Measurements from ENCODE around the gene TMEM175. TPM values are rescaled to one million over a fixed set of nuclear protein-coding genes. Genes with fewer than 3 reads are reported as not detected.

Gene TMEM175
- total and polyA plus RNA-seq, 2 donors (not counting 1 experiment from before 2014, with no cell fraction given) = 44.4 to 432 TPM

DNA sequence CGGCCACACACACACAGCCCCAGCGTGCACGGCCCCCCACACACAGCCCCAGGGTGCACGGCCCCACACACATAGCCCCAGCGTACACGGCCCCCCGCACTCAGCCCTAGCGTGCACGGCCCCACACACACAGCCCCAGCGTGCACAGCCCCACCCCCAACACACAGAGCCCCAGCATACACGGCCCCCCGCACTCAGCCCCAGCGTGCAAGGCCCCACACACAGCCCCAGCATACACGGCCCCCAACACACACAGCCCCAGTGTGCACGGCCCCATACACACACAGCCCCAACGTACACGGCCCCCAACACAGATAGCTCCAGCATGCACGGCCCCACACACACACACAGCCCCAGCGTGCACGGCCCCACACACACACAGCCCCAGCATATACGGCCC, 17.7 kb upstream of the TMEM175 start:
- Histone ChIP-seq H4K20me1 (ENCODE audit: control insufficient read depth, insufficient read depth, low read length, poor library complexity, severe bottlenecking) (peaks cover 99% of the 10 kb centered on the region), H3K27me3 (replicated peaks in 1 of 4; ENCODE audit: control extremely low read depth in 1 of 4, control insufficient read depth in 3 of 4, insufficient read depth in 4 of 4, low read length in 3 of 4) (no peaks in the 10 kb centered on the region), H3K4me2 (replicated peaks; ENCODE audit: low read depth, low read length, poor library complexity, severe bottlenecking) (peak overlapping the region; percentile 74), H3K27ac (ENCODE audit: low read length in 2 of 2) (no peak overlapping the region), H3K4me1 (ENCODE audit: control insufficient read depth in 2 of 2, insufficient read depth in 2 of 2, low read length in 2 of 2) (peaks cover 27 to 36% of the 10 kb centered on the region in 2 donors), H2AFZ (ENCODE audit: insufficient read depth, low read depth, low read length, poor library complexity, severe bottlenecking) (no peak overlapping the region), H3K36me3 (replicated peaks in 1 of 2; ENCODE audit: control extremely low read depth in 1 of 2, control insufficient read depth in 1 of 2, extremely low read depth in 1 of 2, insufficient read depth in 2 of 2, low read length in 1 of 2) (peaks cover 2 to 37% of the 10 kb centered on the region in 2 experiments), H3K4me3 (ENCODE audit: control extremely low read depth in 1 of 5, extremely low read depth in 1 of 5, insufficient read depth in 1 of 5, low read depth in 2 of 5, low read length in 4 of 5) (peak overlapping the region in 1 of 5 experiments; percentile 23), H3K79me2 (ENCODE audit: control insufficient read depth, insufficient read depth, low read length) (peaks cover 100% of the 10 kb centered on the region), H3K9me3 (ENCODE audit: control extremely low read depth in 1 of 3, control insufficient read depth in 2 of 3, insufficient read depth in 1 of 3, low read length in 2 of 3) (peaks cover 0 to 3% (median 0%) of the 10 kb centered on the region in 3 donors), H3K9ac (ENCODE audit: low read length) (peak overlapping the region; percentile 51)
- POLR2A ChIA-PET = no interaction called here
- H3K27me3 Mint-ChIP-seq = no peaks in the 10 kb centered on the region
- H3K27ac Mint-ChIP-seq = no peak overlapping the region
- whole genome bisulfite sequencing (ENCODE audit: insufficient coverage) = 90% methylated on average over 8 of the region's 21 CpGs
- CTCF ChIA-PET = no interaction called here
- no peak overlapping the region for H3K4me3 Mint-ChIP-seq
- DNase-seq (no peak), ATAC-seq (ENCODE audit: low read depth) (no peak)
- TF ChIP-seq, protein P1, sequence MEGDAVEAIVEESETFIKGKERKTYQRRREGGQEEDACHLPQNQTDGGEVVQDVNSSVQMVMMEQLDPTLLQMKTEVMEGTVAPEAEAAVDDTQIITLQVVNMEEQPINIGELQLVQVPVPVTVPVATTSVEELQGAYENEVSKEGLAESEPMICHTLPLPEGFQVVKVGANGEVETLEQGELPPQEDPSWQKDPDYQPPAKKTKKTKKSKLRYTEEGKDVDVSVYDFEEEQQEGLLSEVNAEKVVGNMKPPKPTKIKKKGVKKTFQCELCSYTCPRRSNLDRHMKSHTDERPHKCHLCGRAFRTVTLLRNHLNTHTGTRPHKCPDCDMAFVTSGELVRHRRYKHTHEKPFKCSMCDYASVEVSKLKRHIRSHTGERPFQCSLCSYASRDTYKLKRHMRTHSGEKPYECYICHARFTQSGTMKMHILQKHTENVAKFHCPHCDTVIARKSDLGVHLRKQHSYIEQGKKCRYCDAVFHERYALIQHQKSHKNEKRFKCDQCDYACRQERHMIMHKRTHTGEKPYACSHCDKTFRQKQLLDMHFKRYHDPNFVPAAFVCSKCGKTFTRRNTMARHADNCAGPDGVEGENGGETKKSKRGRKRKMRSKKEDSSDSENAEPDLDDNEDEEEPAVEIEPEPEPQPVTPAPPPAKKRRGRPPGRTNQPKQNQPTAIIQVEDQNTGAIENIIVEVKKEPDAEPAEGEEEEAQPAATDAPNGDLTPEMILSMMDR (IDR thresholded peaks at IDR 0.05) = no peak
- TF ChIP-seq EZH2 (IDR thresholded peaks at IDR 0.05; ENCODE audit: borderline replicate concordance, insufficient read depth, low read depth, low read length, poor library complexity, severe bottlenecking) = no peak
- intact Hi-C loops (cut with micrococcal nuclease) = no loop called here
- H3K9me3 Mint-ChIP-seq (ENCODE audit: insufficient read depth) = peaks cover 2% of the 10 kb centered on the region
- peaks cover 45% of the 10 kb centered on the region for H3K4me1 Mint-ChIP-seq

DNA sequence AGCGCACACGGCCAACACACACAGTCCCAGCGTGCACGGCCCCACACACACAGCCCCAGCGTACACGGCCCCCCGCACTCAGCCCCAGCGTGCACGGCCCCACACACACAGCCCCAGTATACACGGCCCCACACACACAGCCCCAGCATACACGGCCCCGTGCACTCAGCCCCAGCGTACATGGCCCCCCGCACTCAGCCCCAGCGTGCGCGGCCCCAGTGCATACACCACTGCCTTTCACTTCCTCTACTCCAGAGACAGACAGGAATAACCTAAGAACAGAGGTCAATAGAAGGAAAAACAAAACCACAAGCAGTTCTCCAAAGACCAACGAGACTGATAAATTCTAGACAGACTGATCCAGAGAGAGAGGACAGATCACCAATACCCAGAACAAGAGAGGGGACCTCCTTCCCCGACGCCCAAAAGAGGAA, 17.2 kb upstream of the TMEM175 start:
- peak overlapping the region; percentile 73 for H3K4me3 Mint-ChIP-seq
- peaks cover 2% of the 10 kb centered on the region for H3K9me3 Mint-ChIP-seq (ENCODE audit: insufficient read depth)
- peak; percentile 45 for DNase-seq
- peaks cover 99% of the 10 kb centered on the region for H4K20me1 ChIP-seq (ENCODE audit: control insufficient read depth, insufficient read depth, low read length, poor library complexity, severe bottlenecking)
- peak overlapping the region; percentile 10 for H3K27ac Mint-ChIP-seq
- H3K27me3 Mint-ChIP-seq = no peaks in the 10 kb centered on the region
- peak; percentile 81 for ATAC-seq (ENCODE audit: low read depth)
- no peaks in the 10 kb centered on the region for H3K27me3 ChIP-seq (replicated peaks in 1 of 4; ENCODE audit: control extremely low read depth in 1 of 4, control insufficient read depth in 3 of 4, insufficient read depth in 4 of 4, low read length in 3 of 4)
- H3K4me1 Mint-ChIP-seq = peaks cover 49% of the 10 kb centered on the region
- H3K36me3 ChIP-seq (replicated peaks in 1 of 2; ENCODE audit: control extremely low read depth in 1 of 2, control insufficient read depth in 1 of 2, extremely low read depth in 1 of 2, insufficient read depth in 2 of 2, low read length in 1 of 2) = peaks cover 2 to 32% of the 10 kb centered on the region in 2 experiments
- ChIA-PET POLR2A (no interaction called here), CTCF (no interaction called here)
- H3K9me3 ChIP-seq (ENCODE audit: control extremely low read depth in 1 of 3, control insufficient read depth in 2 of 3, insufficient read depth in 1 of 3, low read length in 2 of 3) = peaks cover 0 to 3% (median 0%) of the 10 kb centered on the region in 3 donors
- H3K27ac ChIP-seq (ENCODE audit: low read length in 2 of 2) = peak overlapping the region in 1 of 2 donors; percentile 32
- peak overlapping the region; percentile 51 for H3K9ac ChIP-seq (ENCODE audit: low read length)
- peak overlapping the region in 2 of 5 experiments; percentile 8 to 23 for H3K4me3 ChIP-seq (ENCODE audit: control extremely low read depth in 1 of 5, extremely low read depth in 1 of 5, insufficient read depth in 1 of 5, low read depth in 2 of 5, low read length in 4 of 5)
- peaks cover 32 to 39% of the 10 kb centered on the region in 2 donors for H3K4me1 ChIP-seq (ENCODE audit: control insufficient read depth in 2 of 2, insufficient read depth in 2 of 2, low read length in 2 of 2)
- H3K79me2 ChIP-seq (ENCODE audit: control insufficient read depth, insufficient read depth, low read length) = peaks cover 100% of the 10 kb centered on the region
- peak overlapping the region; percentile 74 for H3K4me2 ChIP-seq (replicated peaks; ENCODE audit: low read depth, low read length, poor library complexity, severe bottlenecking)
- intact Hi-C loops (cut with micrococcal nuclease) = no loop called here
- H2AFZ ChIP-seq (ENCODE audit: insufficient read depth, low read depth, low read length, poor library complexity, severe bottlenecking) = no peak overlapping the region
- 20% methylated on average over 15 of the region's 20 CpGs for WGBS (ENCODE audit: insufficient coverage)
- TF ChIP-seq, protein P1 (IDR thresholded peaks at IDR 0.05) = no peak
- TF ChIP-seq EZH2 (IDR thresholded peaks at IDR 0.05; ENCODE audit: borderline replicate concordance, insufficient read depth, low read depth, low read length, poor library complexity, severe bottlenecking) = no peak
